GM18951 (cell line): Measurements from ENCODE around the gene SPEF2.

Experiments
- POLR2A ChIP-seq: IDR thresholded peaks from 4 replicates; pipeline ENCODE4 v1.6.1; 2011; ENCODE audit warnings: mild to moderate bottlenecking; ENCODE audit not compliant: insufficient read length, insufficient read depth; ENCODE audit errors: extremely low read depth
- in situ Hi-C: fragments of 300-500 bp; cut with MboI; formaldehyde crosslinking; loops from one replicate; pipeline ENCODE4 v1.12.0; 2022; ENCODE audit warnings: low sequenced_read_pairs, mixed read lengths, inconsistent platforms; ENCODE audit not compliant: unreplicated experiment

The SPEF2 gene

DNA sequence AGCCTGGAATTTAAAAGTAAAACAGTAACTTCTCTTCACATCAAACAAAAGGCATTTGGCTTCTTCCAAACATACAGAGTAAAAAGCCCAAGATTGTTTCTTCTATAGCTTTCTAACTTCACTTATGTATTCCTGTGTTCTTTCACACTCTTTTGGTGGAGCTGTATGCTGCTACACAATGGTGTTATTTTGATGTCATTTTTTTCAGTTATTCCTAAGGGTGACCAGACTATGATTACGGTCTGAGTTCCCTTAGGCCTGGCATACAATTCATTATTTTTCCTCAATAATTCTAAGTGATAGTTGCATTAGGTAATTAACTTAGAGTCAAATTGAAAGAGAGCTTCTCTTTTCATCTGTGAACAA lies 172.8 kb downstream of the SPEF2 start:
- in situ Hi-C loops = no loop called here
- TF ChIP-seq POLR2A = no peak

DNA sequence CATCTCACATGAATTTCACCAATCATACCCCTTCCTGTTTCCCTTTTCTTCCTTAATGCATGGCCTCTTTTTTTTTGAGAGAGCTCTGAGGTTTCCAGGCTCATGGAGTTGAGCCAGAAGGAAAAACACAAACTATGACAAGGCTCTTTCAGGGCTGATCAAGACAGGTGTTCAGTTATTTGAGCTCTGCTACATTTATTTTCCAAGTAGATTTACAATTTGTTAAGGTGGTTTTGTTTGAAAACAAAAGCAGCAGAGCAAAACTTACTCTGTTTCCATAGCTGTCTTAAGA lies 176.6 kb downstream of the SPEF2 start:
- TF ChIP-seq POLR2A = no peak
- in situ Hi-C loops = no loop called here

DNA sequence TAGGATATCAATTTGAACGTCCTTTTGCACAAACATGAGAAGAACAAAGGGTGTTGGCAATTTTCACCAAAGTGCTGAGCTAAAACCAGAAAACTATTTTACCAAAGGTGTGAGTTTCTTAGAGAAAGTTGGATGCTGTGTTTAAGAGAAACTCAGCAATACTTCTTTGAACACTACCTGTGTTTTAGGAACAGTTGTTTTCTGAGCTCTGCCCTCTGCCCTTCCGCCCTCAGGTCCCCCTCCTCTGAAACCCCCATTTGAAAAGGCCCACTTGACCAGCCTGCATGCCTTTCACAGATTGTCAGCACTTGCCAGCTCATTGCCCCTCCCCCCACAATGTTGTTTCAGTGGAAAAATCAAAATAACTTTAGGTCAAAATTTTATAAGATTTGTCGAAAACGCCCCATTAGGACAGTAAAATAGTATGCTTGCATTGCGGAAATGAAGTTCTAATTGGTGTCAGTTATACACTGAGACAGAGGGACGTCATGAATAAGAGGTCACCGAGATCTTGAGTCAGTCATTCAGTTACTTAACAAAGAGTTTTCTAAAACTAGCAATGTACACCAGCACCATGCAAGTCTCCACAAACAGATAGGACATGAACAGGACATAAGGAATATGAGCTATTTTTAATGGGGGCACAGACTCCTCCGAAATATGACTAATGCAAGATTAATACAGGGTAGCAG lies 177.2 kb downstream of the SPEF2 start:
- no peak for TF ChIP-seq POLR2A
- in situ Hi-C loops = no loop called here

DNA sequence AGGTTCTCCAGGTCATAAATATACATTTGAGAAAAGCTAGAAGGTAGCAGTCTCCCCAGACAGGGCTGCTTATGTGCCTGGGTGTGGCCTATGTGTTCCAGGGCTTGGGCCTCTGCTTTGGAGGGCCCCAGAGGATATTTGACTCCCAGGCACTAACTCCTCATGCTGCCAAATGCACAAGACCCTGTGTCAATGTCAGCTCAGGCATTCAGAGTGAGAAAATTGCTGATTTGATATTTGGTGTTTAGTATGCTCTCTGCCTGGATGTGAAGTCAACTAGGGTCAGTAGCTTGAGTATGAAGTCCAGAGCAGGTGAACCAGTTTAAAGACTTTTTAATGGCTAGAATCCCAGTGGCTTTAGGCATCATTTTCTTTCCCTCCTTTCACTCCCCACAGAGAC lies 181.5 kb downstream of the SPEF2 start:
- TF ChIP-seq POLR2A = no peak
- in situ Hi-C loops = no loop called here

DNA sequence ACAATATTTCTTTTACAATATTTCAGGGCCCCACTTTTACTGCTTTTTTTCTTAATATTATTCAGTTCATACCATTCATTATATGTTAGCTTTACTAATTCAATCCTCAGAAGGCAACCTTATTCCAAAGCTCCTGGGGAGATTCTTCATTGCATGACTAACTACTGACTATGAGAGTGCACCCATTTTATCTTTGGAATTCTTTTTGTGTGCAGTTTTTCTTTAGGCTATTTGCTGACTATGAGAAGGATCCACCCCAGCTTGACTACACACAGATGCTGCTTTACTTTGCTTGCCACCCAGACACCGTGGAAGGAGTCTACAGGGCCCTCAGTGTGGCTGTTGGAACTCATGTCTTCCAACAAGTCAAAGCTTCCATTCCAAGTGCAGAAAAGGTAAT lies 182.1 kb downstream of the SPEF2 start:
- in situ Hi-C loops = no loop called here
- TF ChIP-seq POLR2A = no peak

DNA sequence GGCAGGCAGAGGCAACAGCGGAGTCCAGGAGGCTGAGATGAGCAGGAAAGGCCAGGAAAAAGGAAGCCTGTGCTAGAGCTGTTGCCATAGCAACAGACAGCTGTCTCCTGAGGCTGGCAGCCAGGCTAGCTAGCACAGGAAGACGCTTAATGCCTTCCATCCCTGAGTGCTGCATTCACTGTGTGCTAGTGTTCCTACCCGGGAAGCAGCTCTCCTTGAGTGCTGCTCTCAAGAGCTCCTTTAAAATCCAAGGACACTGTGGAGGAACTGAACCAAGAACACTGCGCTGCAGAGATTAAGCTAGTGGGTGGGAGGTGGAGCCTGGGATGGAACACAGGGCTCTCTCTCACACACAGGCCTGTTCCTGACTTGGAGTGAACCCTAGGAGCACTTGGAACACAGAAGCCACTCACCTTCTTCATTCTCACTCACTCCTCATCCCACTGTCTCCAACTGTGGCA lies 185.6 kb downstream of the SPEF2 start:
- TF ChIP-seq POLR2A = no peak
- in situ Hi-C loops = no loop called here

DNA sequence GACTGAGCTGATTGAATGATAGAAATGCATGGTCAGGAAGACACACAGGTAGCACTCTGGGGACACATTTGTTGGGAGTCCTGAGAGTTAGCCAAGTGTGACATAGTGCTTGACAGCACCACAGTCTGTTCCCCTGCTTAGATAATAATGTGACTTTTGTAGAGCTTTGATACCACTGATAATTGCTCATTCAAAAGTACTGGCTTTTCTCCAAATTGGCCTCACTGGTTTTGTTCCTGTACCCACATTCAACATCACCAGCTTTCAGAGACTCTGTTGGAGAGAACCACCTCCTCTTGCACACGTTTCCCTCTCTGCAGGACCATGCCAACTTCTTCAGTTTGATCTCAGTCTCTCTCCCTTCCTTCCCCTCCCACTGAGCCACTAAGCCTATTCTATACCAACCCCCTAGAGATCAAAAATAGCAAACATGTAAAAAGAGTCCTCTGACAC lies 186.6 kb downstream of the SPEF2 start:
- in situ Hi-C loops = no loop called here
- no peak for TF ChIP-seq POLR2A

DNA sequence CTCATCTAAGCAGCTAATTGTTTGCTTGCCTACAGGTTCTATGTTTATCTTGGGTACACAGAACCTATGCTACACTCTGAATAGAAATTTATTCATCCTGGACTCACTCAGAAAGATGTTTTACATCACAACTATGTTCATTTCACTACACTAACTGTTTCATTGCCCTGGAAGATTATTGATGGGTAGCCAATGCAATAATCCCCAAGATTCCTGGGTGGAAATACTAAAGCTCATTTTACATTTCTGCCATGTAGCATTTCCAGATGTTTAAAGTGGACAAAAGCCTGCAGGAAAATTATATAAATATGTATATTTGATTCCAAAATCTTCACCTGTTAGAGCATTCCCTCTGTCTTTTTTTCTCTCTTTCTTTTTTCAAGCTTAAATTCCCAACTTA lies 187.2 kb downstream of the SPEF2 start:
- in situ Hi-C loops = no loop called here
- no peak for TF ChIP-seq POLR2A

DNA sequence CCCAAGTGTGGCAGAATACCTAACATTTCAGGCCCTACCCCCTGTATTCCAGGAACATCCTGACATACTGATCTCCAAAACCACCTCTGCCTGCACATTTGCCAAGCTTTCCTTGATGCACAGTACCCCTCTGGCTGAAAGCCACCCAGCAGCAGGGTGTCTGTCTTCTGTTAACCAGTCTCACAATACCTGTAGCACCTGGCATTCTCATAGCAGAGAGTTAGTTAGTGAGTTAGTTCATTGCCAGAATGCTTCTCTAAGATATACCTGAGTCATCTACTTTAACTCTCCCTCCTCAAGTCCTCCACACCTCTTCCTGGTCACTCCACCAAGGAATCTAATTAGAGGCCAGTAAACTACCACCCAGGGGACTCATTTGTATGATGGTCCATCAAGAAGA lies 192.9 kb downstream of the SPEF2 start:
- in situ Hi-C loops = no loop called here
- no peak for TF ChIP-seq POLR2A

DNA sequence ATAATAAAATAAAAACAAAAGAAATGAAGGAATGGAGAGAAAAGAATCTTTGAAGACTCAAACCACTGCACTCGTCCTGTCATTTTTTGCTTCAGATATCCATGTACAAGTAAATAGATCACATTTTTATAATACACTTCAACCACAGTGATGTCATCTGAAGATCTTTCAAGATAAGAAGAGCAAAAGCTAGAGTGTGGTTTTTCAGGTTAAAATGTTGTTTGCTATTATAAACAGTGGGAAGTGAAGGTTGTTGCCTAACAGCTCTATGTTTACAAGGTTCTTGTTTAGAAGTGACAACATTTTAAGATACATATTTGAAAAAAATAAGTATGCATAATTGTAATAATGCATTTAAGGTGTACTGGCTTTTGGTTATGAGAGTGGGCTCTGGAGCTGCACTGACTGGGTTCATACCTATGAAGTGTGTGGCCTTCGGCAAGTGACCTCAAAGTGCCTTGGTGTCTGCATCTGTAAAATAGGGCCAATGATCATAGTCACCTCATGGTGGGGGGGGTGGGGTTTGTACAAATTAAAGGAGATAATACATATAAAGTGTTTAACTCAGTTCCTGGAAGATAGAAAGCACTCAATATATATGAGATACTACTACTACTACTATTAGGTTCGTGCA lies 193.6 kb downstream of the SPEF2 start:
- in situ Hi-C loops = no loop called here
- TF ChIP-seq POLR2A = no peak

DNA sequence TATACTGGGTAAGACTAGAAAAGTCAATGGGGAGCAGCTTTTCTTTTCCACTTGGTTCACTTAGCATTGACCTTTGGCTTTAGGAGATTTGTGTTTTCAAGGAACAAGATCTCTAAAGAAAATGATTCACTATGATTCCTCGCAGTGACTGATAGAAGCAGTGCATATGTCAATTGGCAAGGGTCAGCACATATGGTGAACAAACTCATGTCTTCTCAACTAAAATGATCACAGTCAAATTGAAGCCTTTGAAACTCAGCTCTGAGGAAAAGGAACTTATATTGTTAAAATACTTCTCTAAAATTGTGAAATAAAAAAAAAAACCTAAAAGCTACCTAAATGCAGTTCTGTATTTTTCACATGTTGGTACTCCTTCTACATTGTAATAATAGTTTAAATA lies 195.9 kb downstream of the SPEF2 start:
- TF ChIP-seq POLR2A = no peak
- in situ Hi-C loops = no loop called here

DNA sequence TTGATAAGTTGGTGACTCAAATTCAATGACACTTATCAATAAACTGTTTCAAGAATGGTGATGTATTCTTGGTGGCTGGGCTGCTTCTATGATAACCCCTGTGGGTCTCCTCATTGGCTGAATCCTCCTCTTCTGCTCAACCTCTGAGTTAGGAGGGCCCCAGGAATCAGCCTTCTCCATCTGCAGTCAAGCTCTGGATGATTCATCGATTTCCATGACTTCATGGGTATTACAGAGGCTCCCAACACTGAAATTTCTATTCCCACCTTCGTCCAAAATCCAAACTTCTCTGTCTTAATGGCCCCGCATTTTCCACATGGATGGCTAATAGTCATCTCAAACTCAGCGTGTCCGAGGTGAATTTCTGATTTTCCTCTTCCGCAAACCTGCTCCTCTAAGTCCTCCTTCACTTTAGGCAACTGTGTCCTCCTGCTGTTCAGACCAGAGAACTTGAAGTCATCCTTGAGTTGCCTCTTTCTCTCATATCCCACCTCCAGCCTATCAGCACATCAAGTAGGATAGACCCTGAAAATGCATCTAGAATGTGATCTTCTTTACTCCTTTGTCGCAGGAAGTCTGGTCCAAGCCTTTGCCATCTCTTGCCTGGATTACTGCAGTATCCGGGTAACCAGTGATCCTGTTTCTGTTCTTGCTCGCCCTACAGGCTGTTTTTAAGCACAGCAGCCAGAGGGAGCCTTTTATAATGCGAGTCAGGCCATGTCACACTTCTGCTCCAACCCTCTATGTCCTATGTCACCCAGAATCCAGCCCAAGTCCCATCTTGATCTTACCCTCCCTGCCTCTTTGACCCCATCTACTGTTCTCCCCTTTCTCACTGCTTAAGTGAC lies 197.7 kb downstream of the SPEF2 start:
- in situ Hi-C loops = no loop called here

DNA sequence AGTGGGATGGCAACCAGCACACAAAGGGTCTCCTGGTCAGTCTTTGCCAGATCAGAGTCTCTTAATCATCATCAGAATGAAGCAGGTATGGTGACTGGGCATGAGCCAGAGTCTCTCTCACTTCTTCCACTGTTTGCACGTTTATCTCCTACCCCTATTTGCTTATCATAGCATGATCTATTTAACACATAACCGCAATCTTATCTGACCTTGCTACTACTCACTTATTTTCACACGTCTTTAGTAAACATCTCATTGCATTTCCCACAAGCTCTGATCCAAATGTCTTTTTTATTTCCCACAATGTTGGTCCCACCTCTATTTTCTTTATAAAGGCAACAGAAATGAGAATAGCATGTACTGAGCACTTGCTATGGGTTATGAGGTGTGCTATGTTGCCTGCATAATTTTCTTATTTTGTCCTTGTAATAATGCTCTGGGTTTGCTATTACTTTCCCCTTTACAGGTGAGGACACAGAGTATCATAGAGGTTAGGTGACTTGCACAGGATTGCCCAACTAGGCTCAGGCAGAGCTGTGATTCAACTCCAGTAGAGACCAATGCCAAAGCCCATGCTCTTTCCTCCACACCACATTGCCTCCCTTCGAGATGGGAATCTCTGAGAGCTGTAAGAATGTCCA lies 199.3 kb downstream of the SPEF2 start:
- in situ Hi-C loops = no loop called here

More for the DNA sequence above, 197.7 kb downstream of the SPEF2 start:
- no peak for TF ChIP-seq POLR2A

More for the DNA sequence above, 199.3 kb downstream of the SPEF2 start:
- TF ChIP-seq POLR2A = no peak
